HL-60 (cell line): ENCODE measurements around the gene ORC3.

ENCODE experiments used
- CTCF ChIP-seq: IDR thresholded peaks from one replicate; pipeline ENCODE4 v1.5.1; 2011; ENCODE audit warnings: low read length, control low read depth, inconsistent platforms; ENCODE audit not compliant: insufficient read depth
- REST ChIP-seq: IDR thresholded peaks from 2 replicates; pipeline ENCODE4 v1.6.1; 2012; ENCODE audit warnings: low read depth; ENCODE audit not compliant: insufficient replicate concordance

- TF ChIP-seq REST (no peak), CTCF (no peak)
These were observed 65.9 kb downstream of the ORC3 start for GRCh38 chr6:87655824-87656223.
